Kidney (tissue), 14 donors: ENCODE measurements around the gene SPHK2. TPM values are rescaled to one million over a fixed set of nuclear protein-coding genes. Genes with fewer than 3 reads are reported as not detected.

ENCODE experiments used
- DNase-seq, 5 donors: peaks; one replicate each; pipeline ENCODE4 v3.0.0-alpha.2; 2013 to 2020
- FAIRE-seq: peaks from 2 replicates; lab custom pipeline; 2012; peaks lifted over from hg19 to GRCh38; lab: Jason Lieb, UNC
- H3K27ac ChIP-seq, 2 donors: one replicate each; pipeline ENCODE4 v1.7.0; 2013; ENCODE audit warnings: low read depth in 2 of 2, low read length in 2 of 2, inconsistent platforms in 1 of 2
- H3K27me3 ChIP-seq: one replicate; pipeline ENCODE4 v1.7.1; 2013; ENCODE audit warnings: low read length, inconsistent platforms; ENCODE audit not compliant: control insufficient read depth, insufficient read depth
- H3K36me3 ChIP-seq, 3 donors: one replicate each; pipeline versions ENCODE4 v1.7.0 to v1.7.1; 2013; ENCODE audit warnings: low read length in 3 of 3, control low read depth in 1 of 3, inconsistent platforms in 1 of 3; ENCODE audit not compliant: insufficient read depth in 3 of 3, control insufficient read depth in 2 of 3
- H3K4me1 ChIP-seq, 3 donors: one replicate each; pipeline versions ENCODE4 v1.7.0 to v1.7.1; 2013; ENCODE audit warnings: low read length in 3 of 3, inconsistent platforms in 1 of 3, low read depth in 1 of 3; ENCODE audit not compliant: control insufficient read depth in 2 of 3, insufficient read depth in 2 of 3
- H3K4me3 ChIP-seq, 3 donors: one replicate each; pipeline versions ENCODE4 v1.7.0 to v1.8.1; 2013; ENCODE audit warnings: low read length in 3 of 3, control low read depth in 1 of 3, inconsistent platforms in 1 of 3
- H3K9ac ChIP-seq, 3 donors: one replicate each; pipeline versions ENCODE4 v1.7.0 to v1.7.1; 2013; ENCODE audit warnings: low read length in 3 of 3, control low read depth in 1 of 3, inconsistent platforms in 1 of 3
- H3K9me3 ChIP-seq, 3 donors: one replicate each; pipeline versions ENCODE4 v1.7.0 to v1.7.1; 2013; ENCODE audit warnings: low read length in 3 of 3, control low read depth in 1 of 3, inconsistent platforms in 1 of 3; ENCODE audit not compliant: control insufficient read depth in 2 of 3, insufficient read depth in 1 of 3
- CTCF ChIP-seq: IDR thresholded peaks from 3 replicates; pipeline ENCODE4 v1.5.1; 2012; ENCODE audit warnings: mild to moderate bottlenecking, moderate library complexity, borderline replicate concordance; ENCODE audit not compliant: insufficient read depth; ENCODE audit errors: extremely low read depth
- intact Hi-C: fragments of 100-400 bp; cut with DNase I; formaldehyde crosslinking; loops from one replicate; pipeline ENCODE4 v1.11.1; 2022
- polyA plus RNA-seq: library from polyadenylated mRNA; stranded (reverse); fragments of 350-450 nt; fragmentation: Illumina TruSeq; extraction: RNeasy Lipid Tissue Mini Kit (QIAGEN cat#74804); gene quantifications from one replicate; pipeline ENCODE4 v1.2.3, GENCODE V29; 2014; ENCODE audit warnings: low read depth, low replicate concordance; ENCODE audit not compliant: insufficient read depth
- total RNA-seq: library from RNA; stranded (reverse); fragmentation: NEBNext Ultra II Directional; extraction: Animal tissue kit (Norgen Biotek cat#: 25700); gene quantifications from one replicate; pipeline ENCODE4 v1.2.1, GENCODE V29; 2021
- donor health status: control.
- donor health status: control.
- donor health status: control.
- donor health status: control.
- donor health status: control.
- donor health status: DM: yes; HTN: yes; CAD: no.
- donor health status: Normal renal cell carcinoma (clear cell type).

The SPHK2 gene
- total and polyA plus RNA-seq, 2 donors from 2014 or later: 23.3 to 37.2 TPM

DNA sequence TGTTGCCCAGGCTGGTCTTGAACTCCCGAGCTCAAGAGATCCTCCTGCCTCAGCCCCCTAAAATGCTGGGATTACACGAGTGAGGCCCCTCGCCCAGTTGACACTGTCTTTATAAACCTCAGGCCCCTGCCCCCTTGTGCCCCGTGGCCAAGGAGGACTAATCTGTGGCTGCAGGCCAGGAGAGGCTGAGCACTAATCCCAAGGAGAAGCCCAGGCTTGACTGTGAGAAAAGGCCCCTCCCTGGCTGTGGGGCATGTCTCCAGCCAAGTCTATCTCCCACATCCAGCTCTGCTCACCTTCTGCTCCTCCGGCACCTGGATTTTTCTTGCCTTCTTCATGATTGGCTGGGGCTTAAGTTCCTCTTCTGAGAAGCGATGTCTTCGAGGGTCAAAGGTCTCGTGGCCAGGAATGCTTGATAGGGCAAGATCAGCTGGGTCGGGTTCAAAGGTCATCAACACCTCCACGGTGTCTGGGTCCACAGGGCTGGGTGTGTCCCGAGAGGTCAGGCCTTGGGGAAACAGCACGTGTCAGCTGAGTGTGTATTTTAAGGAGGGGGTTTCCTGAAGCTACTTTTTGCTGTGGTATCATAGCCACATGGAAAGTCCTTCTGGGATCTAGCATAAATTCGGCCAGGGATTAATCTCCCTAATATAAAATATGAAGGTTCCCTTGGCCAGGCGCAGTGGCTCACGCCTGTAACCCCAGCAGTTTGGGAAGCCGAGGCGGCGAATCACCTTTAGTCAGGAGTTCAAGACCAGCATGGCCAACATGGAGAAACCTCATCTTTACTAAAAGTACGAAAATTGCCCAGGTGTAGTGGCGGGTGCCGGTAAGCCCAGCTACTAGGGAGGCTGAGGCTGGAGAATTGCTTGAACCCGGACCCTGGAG lies 14.1 kb downstream of the SPHK2 start:
- H3K4me3 ChIP-seq: peak overlapping the region in 1 of 3 donors; percentile 63
- TF ChIP-seq CTCF: no peak
- H3K36me3 ChIP-seq: peaks cover 0 to 6% (median 5%) of the 10 kb centered on the region in 3 donors
- intact Hi-C loops: no loop called here
- FAIRE-seq (no peak), DNase-seq (peak in 2 of 5 donors; percentile 77 to 84)
- peaks cover 5 to 30% (median 30%) of the 10 kb centered on the region in 3 donors for H3K4me1 ChIP-seq
- peak overlapping the region in 2 of 3 donors; percentile 87 to 97 for H3K9ac ChIP-seq
- peak overlapping the region; percentile 78 to 98 for H3K27ac ChIP-seq
- H3K9me3 ChIP-seq: no peaks in the 10 kb centered on the region
- no peaks in the 10 kb centered on the region for H3K27me3 ChIP-seq

DNA sequence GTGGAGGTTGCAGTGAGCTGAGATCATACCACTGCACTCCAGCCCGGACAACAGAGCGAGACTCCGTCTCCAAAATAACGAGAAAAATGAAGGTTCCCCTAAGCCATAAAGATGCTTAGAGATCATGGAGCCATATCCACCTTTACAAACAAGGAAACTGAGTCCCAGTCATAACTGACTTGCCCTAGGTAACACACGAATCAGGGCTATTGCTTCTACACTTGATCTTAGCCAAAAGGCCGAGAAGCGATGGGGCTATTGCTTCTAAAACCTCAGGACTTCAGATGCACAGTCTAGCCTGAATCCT lies 14.7 kb downstream of the SPHK2 start:
- Histone ChIP-seq H3K9ac (peak overlapping the region in 2 of 3 donors; percentile 87 to 97), H3K9me3 (no peaks in the 10 kb centered on the region), H3K4me1 (peaks cover 8 to 36% (median 34%) of the 10 kb centered on the region in 3 donors), H3K27ac (peak overlapping the region; percentile 78 to 98), H3K27me3 (no peaks in the 10 kb centered on the region), H3K36me3 (peaks cover 0 to 6% (median 5%) of the 10 kb centered on the region in 3 donors), H3K4me3 (peak overlapping the region; percentile 42 to 69 (median 63))
- no peak for DNase-seq
- TF ChIP-seq CTCF: no peak
- FAIRE-seq: no peak
- intact Hi-C loops: no loop called here

DNA sequence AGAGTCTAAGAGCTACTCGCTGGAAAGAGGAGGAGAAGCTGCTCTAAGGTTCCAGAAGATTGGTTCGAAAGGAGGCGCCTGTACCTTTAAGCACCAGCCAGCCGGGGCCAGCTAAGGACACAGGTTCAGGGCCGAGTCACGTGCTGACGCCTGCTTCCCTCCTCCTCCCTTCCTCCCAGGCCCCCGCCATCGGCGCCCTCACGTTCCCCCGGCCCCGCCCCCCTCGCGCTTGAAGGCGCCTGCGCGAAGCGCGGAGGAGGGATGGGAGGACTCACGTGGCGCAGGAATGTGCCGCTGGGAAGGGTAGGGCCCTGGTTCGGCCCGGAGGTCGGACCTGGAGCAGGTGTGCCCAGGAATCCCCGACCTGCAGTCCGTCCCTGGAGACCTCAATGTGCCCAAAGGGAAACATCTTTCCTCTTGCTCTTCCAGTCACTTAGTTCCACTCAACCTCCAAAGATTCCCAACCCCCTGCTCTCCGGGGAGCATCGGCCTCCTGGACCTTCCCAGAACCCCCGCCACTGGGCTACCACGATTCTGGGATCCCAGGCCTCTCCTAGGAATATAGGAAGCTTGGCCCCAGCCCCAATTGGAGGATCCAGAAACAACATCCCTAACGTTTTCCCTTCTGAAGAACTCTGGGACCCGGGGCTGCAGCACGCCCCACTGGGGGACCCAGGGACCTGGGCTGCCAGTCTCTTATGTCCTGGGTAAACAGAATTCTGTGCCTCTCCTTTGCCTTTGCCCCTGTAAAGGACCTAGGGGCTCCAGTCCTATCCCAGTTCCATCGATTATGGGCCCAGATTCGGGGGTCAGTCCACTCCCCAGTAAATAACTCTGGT lies 15.3 kb downstream of the SPHK2 start:
- Histone ChIP-seq H3K36me3 (peaks cover 0 to 6% (median 5%) of the 10 kb centered on the region in 3 donors), H3K27ac (peak overlapping the region; percentile 98 to 99), H3K4me1 (peaks cover 8 to 36% (median 34%) of the 10 kb centered on the region in 3 donors), H3K4me3 (peak overlapping the region; percentile 42 to 69 (median 63)), H3K27me3 (no peaks in the 10 kb centered on the region), H3K9ac (peak overlapping the region in 2 of 3 donors; percentile 87 to 97), H3K9me3 (no peaks in the 10 kb centered on the region)
- DNase-seq: peak; percentile 97 to 99 (median 98)
- TF ChIP-seq CTCF: no peak
- intact Hi-C loops: no loop called here
- FAIRE-seq: no peak
